NCI-H187 treated with DMSO at 0.1 percent for 48 hours (cell line): ENCODE data around the gene SLC7A7.
A peak's percentile ranks its signal among the peaks of the same experiment; 100 is the strongest.
"Not testable (repeated sequence)": the region's sequence is repeated elsewhere in the genome, so short reads cannot be mapped to it uniquely, and the experiment has no call there.

ENCODE experiments used
- DNase-seq: peaks from one replicate; lab custom pipeline; 2025; lab: John Stamatoyannopoulos, UW

SLC7A7 gene

GRCh38 chr14:22791301-22791700 is 23.9 kb downstream of the SLC7A7 start:
- no peak for DNase-seq

GRCh38 chr14:22786685-22787084 is 28.6 kb downstream of the SLC7A7 start:
- no peak for DNase-seq

- no peak for DNase-seq
Observed at GRCh38 chr14:22781301-22781991, 33.8 kb downstream of the SLC7A7 start.

GRCh38 chr14:22780941-22781300 is 34.3 kb downstream of the SLC7A7 start:
- DNase-seq, result no peak

GRCh38 chr14:22780105-22780679 is 35.0 kb downstream of the SLC7A7 start:
- DNase-seq, result no peak

- no peak for DNase-seq
Observed at GRCh38 chr14:22778084-22778483, 37.2 kb downstream of the SLC7A7 start.

- not testable (repeated sequence) for DNase-seq
Observed at GRCh38 chr14:22776849-22777248, 38.4 kb downstream of the SLC7A7 start.

- no peak for DNase-seq
Observed at GRCh38 chr14:22776215-22776614, 39.0 kb downstream of the SLC7A7 start.

GRCh38 chr14:22774011-22774706 is 41.1 kb downstream of the SLC7A7 start:
- no peak for DNase-seq

GRCh38 chr14:22773162-22774010 is 41.8 kb downstream of the SLC7A7 start:
- no peak for DNase-seq

GRCh38 chr14:22772725-22773124 is 42.5 kb downstream of the SLC7A7 start:
- no peak for DNase-seq

GRCh38 chr14:22770481-22771187 is 44.6 kb downstream of the SLC7A7 start:
- DNase-seq, result no peak

GRCh38 chr14:22769369-22769768 is 45.9 kb downstream of the SLC7A7 start:
- no peak for DNase-seq

- no peak for DNase-seq
Observed at GRCh38 chr14:22768947-22769346, 46.3 kb downstream of the SLC7A7 start.

GRCh38 chr14:22767323-22767589 is 48.0 kb downstream of the SLC7A7 start:
- DNase-seq, result no peak

- peak; percentile 95 for DNase-seq
Observed at GRCh38 chr14:22766457-22767322, 48.5 kb downstream of the SLC7A7 start, which contains the start of gene OXA1L. TSS of gene OXA1L (plus strand) at chr14:22766688. CDS start at chr14:22766702, 14 bp downstream.

- no peak for DNase-seq
Observed at GRCh38 chr14:22764382-22764781, 50.9 kb downstream of the SLC7A7 start.

GRCh38 chr14:22761734-22762133 is 53.5 kb downstream of the SLC7A7 start:
- DNase-seq, result no peak

- DNase-seq, result not testable (repeated sequence)
Observed at GRCh38 chr14:22757972-22758650, 57.1 kb downstream of the SLC7A7 start.

GRCh38 chr14:22753586-22753985 is 61.6 kb downstream of the SLC7A7 start:
- DNase-seq, result no peak
